Heart left ventricle (tissue), 16 donors: ENCODE data around the gene LRRTM4. TPM values are rescaled to one million over a fixed set of nuclear protein-coding genes. Genes with fewer than 3 reads are reported as not detected.

Experiments used
- ATAC-seq, 4 donors: fragments of 200-7000 bp; cut with Tn5 transposase; one replicate each; pipeline ENCODE4 v1.9.1; 2020 to 2022; ENCODE audit warnings: moderate library complexity in 4 of 4, mild to moderate bottlenecking in 3 of 4, moderate number of reproducible peaks in 1 of 4
- DNase-seq, 5 donors: peaks; one replicate each; pipeline ENCODE4 v3.0.0-alpha.2; 2020
- H3K27ac ChIP-seq, 12 donors: fragments of 200-600 bp; sonication (generic) in 4 of 12; one replicate each; pipeline versions ENCODE4 v1.5.0 to v1.8.0; 2016 to 2022; ENCODE audit warnings: mild to moderate bottlenecking in 2 of 12
- H3K27me3 ChIP-seq, 9 donors: fragments of 200-600 bp; sonication (generic) in 2 of 9; one replicate each; pipeline versions ENCODE4 v1.5.1 to v1.8.0; 2016 to 2022; ENCODE audit warnings: mild to moderate bottlenecking in 3 of 9
- H3K36me3 ChIP-seq, 9 donors: fragments of 200-600 bp; sonication (generic) in 2 of 9; one replicate each; pipeline versions ENCODE4 v1.5.0 to v1.8.0; 2018 to 2022; ENCODE audit warnings: mild to moderate bottlenecking in 2 of 9
- H3K4me1 ChIP-seq, 12 donors: fragments of 200-600 bp; sonication (generic) in 4 of 12; one replicate each; pipeline versions ENCODE4 v1.5.0 to v1.8.0; 2016 to 2022; ENCODE audit warnings: mild to moderate bottlenecking in 3 of 12
- H3K4me3 ChIP-seq, 12 donors: fragments of 200-600 bp; sonication (generic) in 4 of 12; one replicate each; pipeline versions ENCODE4 v1.5.0 to v1.8.0; 2017 to 2022; ENCODE audit warnings: mild to moderate bottlenecking in 9 of 12, moderate library complexity in 4 of 12
- H3K9me3 ChIP-seq, 12 donors: fragments of 200-600 bp; sonication (generic) in 4 of 12; one replicate each; pipeline versions ENCODE4 v1.5.0 to v1.8.0; 2016 to 2022; ENCODE audit warnings: mild to moderate bottlenecking in 1 of 12
- CTCF ChIP-seq, 12 donors: fragments of 200-600 bp; sonication (generic) in 4 of 12; IDR thresholded peaks; one replicate each; pipeline versions ENCODE4 v1.5.0 to v1.8.0; 2018 to 2022; ENCODE audit warnings: antibody characterized with exemption in 12 of 12, mild to moderate bottlenecking in 5 of 12
- POLR2A ChIP-seq, 2 donors: fragments of 450-650 bp; IDR thresholded peaks; one replicate each; pipeline ENCODE4 v1.6.1; 2017; ENCODE audit warnings: antibody characterized with exemption in 2 of 2, mild to moderate bottlenecking in 2 of 2, moderate library complexity in 2 of 2
- WGBS, 4 donors: extraction: QIAGEN DNeasy Blood & Tissue Kit in 2 of 4; methylation state at CpG; one replicate each; pipeline versions ENCODE4 v1.1.5 to v1.1.7; 2013 to 2018; 5-methylcytosine and 5-hydroxymethylcytosine counted together
- intact Hi-C, 10 donors: fragments of 100-400 bp; cut with DNase I; formaldehyde crosslinking; loops; one replicate each; pipeline versions ENCODE4 v1.11.1 to v1.14.2; 2022
- polyA plus RNA-seq, 2 donors: library from polyadenylated mRNA; stranded (reverse); fragments of 200-250 nt; gene quantifications; one replicate each; pipeline ENCODE4 v1.2.3, GENCODE V29; 2013
- total RNA-seq, 9 donors: library from RNA; depleted of rRNA in 2 of 9; stranded (reverse); fragments of >200 nt in 2 of 9; fragmentation: NEBNext Ultra II Directional in 3 of 9; extraction: Animal tissue kit (Norgen Biotek cat#: 25700) in 3 of 9; gene quantifications; one replicate each; pipeline versions ENCODE4 v1.1.0 to v1.2.4, GENCODE V29; 2016 to 2023
- donor health status: ischemic (EF 13 %, LVEDD 7.1; RV severe dilation, severe dysfunction).
- donor health status: healthy with polysubstance abuse.
- donor health status: DM: no; HTN: yes; CAD: no.
- donor health status: DM: no; HTN: no; CAD: no.
- donor health status: ischemic (EF 25% LVEDD 6.9; RV normal size, moderate dysfunction).
- donor health status: ischemic (EF 25% LVEDD 5.7; RV mildly dilated, moderate dysfunction).
- donor health status: healthy.
- donor health status: DM: yes; HTN: yes; CAD: no.
- donor health status: ischemic (EF 35%, LVEDD 5.7; RV mildly dilated, moderate dysfunction).
- donor health status: nonischemic (EF 11% LVEDD 7.7; RV severe dilation, severe dysfunction).
- donor health status: DM: yes; HTN: yes; CAD: no.
- donor health status: PGD.
- donor health status: ischemic (EF 29% LVEDD 5.4; RV normal size, mild dysfunction).
- donor health status: nonischemic (EF 23%, LVEDD 6.1; RV moderate dilation, normal function).

The LRRTM4 gene
- total and polyA plus RNA-seq, 11 donors = 0.15 to 1.3 (median 0.50) TPM; not detected in 1

GRCh38 chr2:77469106-77469505 lies 53.1 kb downstream of the LRRTM4 start:
- Histone ChIP-seq H3K4me1 (no peaks in the 10 kb centered on the region), H3K4me3 (no peak overlapping the region), H3K27ac (no peak overlapping the region), H3K9me3 (no peaks in the 10 kb centered on the region), H3K36me3 (no peaks in the 10 kb centered on the region), H3K27me3 (no peaks in the 10 kb centered on the region)
- TF ChIP-seq POLR2A (IDR thresholded peaks at IDR 0.05) (no peak), CTCF (IDR thresholded peaks at IDR 0.05) (no peak)
- no peak for ATAC-seq
- DNase-seq = no peak
- WGBS, 4 donors = 65 to 91% (median 85%) methylated on average over 4 of the region's 4 CpGs
- intact Hi-C loops = no loop called here

GRCh38 chr2:77459840-77460239 lies 62.3 kb downstream of the LRRTM4 start:
- WGBS, 4 donors = 24 to 41% (median 31%) methylated on average over 3 of the region's 3 CpGs
- intact Hi-C loops = no loop called here

GRCh38 chr2:77458216-77458615 lies 64.0 kb downstream of the LRRTM4 start:
- H3K4me3 ChIP-seq = no peak overlapping the region
- intact Hi-C loops = no loop called here
- H3K4me1 ChIP-seq = peaks cover 0 to 5% (median 0%) of the 10 kb centered on the region in 12 donors
- DNase-seq (peak in 2 of 5 donors; percentile 33 to 37), ATAC-seq (peak; percentile 62 to 93 (median 89))
- H3K27ac ChIP-seq = peak overlapping the region in 9 of 12 donors; percentile 34 to 77 (median 62)
- H3K36me3 ChIP-seq = no peaks in the 10 kb centered on the region
- no peak for TF ChIP-seq POLR2A (IDR thresholded peaks at IDR 0.05)
- TF ChIP-seq CTCF (IDR thresholded peaks at IDR 0.05) = no peak
- H3K9me3 ChIP-seq = peaks cover 0 to 8% (median 0%) of the 10 kb centered on the region in 12 donors
- no peaks in the 10 kb centered on the region for H3K27me3 ChIP-seq
- 31 to 47% (median 35%) methylated on average over 3 of the region's 3 CpGs for WGBS, 4 donors

More at GRCh38 chr2:77459840-77460239, 62.3 kb downstream of the LRRTM4 start:
- Histone ChIP-seq H3K36me3 (no peaks in the 10 kb centered on the region), H3K4me3 (no peak overlapping the region), H3K4me1 (peaks cover 0 to 5% (median 0%) of the 10 kb centered on the region in 12 donors), H3K27me3 (no peaks in the 10 kb centered on the region), H3K27ac (no peak overlapping the region), H3K9me3 (peaks cover 0 to 8% (median 0%) of the 10 kb centered on the region in 12 donors)
- DNase-seq = no peak
- no peak for TF ChIP-seq POLR2A (IDR thresholded peaks at IDR 0.05)
- no peak for TF ChIP-seq CTCF (IDR thresholded peaks at IDR 0.05)
- no peak for ATAC-seq

- no peak overlapping the region for H3K4me3 ChIP-seq
- peaks cover 0 to 5% (median 0%) of the 10 kb centered on the region in 12 donors for H3K4me1 ChIP-seq
- H3K36me3 ChIP-seq = no peaks in the 10 kb centered on the region
- WGBS, 4 donors = 32 to 44% (median 38%) methylated on average over 1 of the region's 1 CpG
- TF ChIP-seq POLR2A (IDR thresholded peaks at IDR 0.05) (no peak), CTCF (IDR thresholded peaks at IDR 0.05) (no peak)
- peaks cover 0 to 8% (median 0%) of the 10 kb centered on the region in 12 donors for H3K9me3 ChIP-seq
- peak overlapping the region in 9 of 12 donors; percentile 34 to 77 (median 62) for H3K27ac ChIP-seq
- no peaks in the 10 kb centered on the region for H3K27me3 ChIP-seq
- peak; percentile 80 to 96 (median 92) for ATAC-seq
- intact Hi-C loops = no loop called here
- DNase-seq = peak in 3 of 5 donors; percentile 6 to 28 (median 18)
Measured at GRCh38 chr2:77457665-77458064, 64.5 kb downstream of the LRRTM4 start.
